ENCODE measurements around the gene EML4. TPM values are rescaled to one million over a fixed set of nuclear protein-coding genes. Genes with fewer than 3 reads are reported as not detected.

The EML4 gene
- total and polyA plus RNA-seq, 2 of the 13 experiments (the other 11 are each of a cell fraction or from before 2014, with no cell fraction given), result 243 to 476 TPM

DNA sequence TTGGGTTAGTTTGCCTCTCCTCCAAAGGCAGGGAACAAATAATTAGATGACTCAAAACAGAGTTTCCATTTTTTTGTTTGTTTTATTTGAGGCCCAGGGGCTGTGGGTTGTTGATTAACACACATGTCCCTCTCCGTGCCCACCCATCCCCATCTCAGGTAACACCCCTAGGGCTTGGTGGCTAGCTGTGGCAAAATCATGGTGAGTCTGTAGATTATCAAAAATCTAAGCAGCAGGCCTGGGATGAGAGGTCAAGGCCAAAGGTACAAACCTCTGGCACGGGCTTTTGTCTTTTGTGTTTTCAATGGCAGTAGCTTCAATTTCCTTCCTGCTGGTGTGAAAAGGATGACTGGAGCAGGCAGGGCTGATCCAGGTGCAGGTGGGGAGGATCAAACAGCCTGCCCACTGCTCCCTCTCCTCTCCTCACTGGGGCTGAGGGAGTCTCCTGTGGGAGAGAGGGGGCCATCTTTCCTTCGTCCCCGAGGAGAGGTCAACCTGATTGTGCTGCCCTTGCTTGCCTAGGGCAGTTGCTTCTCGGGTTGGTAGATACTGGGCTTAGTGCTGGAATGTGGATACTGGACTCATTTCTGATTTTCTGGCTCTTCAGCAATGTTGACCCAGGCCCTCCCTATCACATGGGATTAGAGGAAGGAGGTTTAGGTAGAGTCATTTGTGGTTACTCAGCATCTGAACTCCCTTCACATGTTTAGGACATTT lies 31.9 kb upstream of the EML4 start (continued):
- TF ChIP-seq, protein P1, sequence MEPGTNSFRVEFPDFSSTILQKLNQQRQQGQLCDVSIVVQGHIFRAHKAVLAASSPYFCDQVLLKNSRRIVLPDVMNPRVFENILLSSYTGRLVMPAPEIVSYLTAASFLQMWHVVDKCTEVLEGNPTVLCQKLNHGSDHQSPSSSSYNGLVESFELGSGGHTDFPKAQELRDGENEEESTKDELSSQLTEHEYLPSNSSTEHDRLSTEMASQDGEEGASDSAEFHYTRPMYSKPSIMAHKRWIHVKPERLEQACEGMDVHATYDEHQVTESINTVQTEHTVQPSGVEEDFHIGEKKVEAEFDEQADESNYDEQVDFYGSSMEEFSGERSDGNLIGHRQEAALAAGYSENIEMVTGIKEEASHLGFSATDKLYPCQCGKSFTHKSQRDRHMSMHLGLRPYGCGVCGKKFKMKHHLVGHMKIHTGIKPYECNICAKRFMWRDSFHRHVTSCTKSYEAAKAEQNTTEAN (CRISPR knock-in tag; conservative IDR thresholded peaks at IDR 0.05), result peak; percentile 58; the same call in 1 of the 2 replicates
- TF ChIP-seq, protein P2, sequence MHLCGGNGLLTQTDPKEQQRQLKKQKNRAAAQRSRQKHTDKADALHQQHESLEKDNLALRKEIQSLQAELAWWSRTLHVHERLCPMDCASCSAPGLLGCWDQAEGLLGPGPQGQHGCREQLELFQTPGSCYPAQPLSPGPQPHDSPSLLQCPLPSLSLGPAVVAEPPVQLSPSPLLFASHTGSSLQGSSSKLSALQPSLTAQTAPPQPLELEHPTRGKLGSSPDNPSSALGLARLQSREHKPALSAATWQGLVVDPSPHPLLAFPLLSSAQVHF (CRISPR knock-in tag; IDR thresholded peaks at IDR 0.05), result no peak
- TF ChIP-seq ZNF337 (CRISPR knock-in tag; IDR thresholded peaks at IDR 0.05; ENCODE audit: borderline replicate concordance, low read depth), result no peak; the same call in 1 of the 2 replicates
- 0 out of 2 replicates have a peak, but pooled peaks have one; percentile 52 for TF ChIP-seq SP140L (CRISPR knock-in tag; IDR thresholded peaks at IDR 0.05; ENCODE audit: borderline replicate concordance)
- TF ChIP-seq NFYC (CRISPR knock-in tag; IDR thresholded peaks at IDR 0.05), result peak; percentile 44; the same call in 1 of the 2 replicates
- TF ChIP-seq CAMTA2 (CRISPR knock-in tag; IDR thresholded peaks at IDR 0.05; ENCODE audit: borderline replicate concordance), result no peak
- no peak for TF ChIP-seq ZNF33A (CRISPR knock-in tag; IDR thresholded peaks at IDR 0.05; ENCODE audit: borderline replicate concordance)
- TF ChIP-seq ZNF350 (CRISPR knock-in tag; IDR thresholded peaks at IDR 0.05; ENCODE audit: borderline replicate concordance, low read depth), result peak; percentile 81; the same call in 1 of the 2 replicates
- TF ChIP-seq ZNF780A (CRISPR knock-in tag; IDR thresholded peaks at IDR 0.05), result no peak
- peak; percentile 72; the same call in 1 of the 2 replicates for TF ChIP-seq AKAP8 (CRISPR knock-in tag; IDR thresholded peaks at IDR 0.05)
- TF ChIP-seq, protein P3, sequence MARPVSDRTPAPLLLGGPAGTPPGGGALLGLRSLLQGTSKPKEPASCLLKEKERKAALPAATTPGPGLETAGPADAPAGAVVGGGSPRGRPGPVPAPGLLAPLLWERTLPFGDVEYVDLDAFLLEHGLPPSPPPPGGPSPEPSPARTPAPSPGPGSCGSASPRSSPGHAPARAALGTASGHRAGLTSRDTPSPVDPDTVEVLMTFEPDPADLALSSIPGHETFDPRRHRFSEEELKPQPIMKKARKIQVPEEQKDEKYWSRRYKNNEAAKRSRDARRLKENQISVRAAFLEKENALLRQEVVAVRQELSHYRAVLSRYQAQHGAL (CRISPR knock-in tag; IDR thresholded peaks at IDR 0.05; ENCODE audit: not compliant biosample characterization), result no peak
- TF ChIP-seq ZNF34 (CRISPR knock-in tag; IDR thresholded peaks at IDR 0.05; ENCODE audit: borderline replicate concordance), result peak; percentile 78; the same call in 1 of the 2 replicates
- TF ChIP-seq ZNF772 (CRISPR knock-in tag; IDR thresholded peaks at IDR 0.05), result peak; percentile 77
- TF ChIP-seq, protein P4, sequence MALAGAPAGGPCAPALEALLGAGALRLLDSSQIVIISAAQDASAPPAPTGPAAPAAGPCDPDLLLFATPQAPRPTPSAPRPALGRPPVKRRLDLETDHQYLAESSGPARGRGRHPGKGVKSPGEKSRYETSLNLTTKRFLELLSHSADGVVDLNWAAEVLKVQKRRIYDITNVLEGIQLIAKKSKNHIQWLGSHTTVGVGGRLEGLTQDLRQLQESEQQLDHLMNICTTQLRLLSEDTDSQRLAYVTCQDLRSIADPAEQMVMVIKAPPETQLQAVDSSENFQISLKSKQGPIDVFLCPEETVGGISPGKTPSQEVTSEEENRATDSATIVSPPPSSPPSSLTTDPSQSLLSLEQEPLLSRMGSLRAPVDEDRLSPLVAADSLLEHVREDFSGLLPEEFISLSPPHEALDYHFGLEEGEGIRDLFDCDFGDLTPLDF (CRISPR knock-in tag; IDR thresholded peaks at IDR 0.05), result peak; percentile 51; the same call in 1 of the 2 replicates
- TF ChIP-seq RAD21 (CRISPR knock-in tag; IDR thresholded peaks at IDR 0.05), result no peak; the same call in 1 of the 2 replicates
- TF ChIP-seq, protein P5, sequence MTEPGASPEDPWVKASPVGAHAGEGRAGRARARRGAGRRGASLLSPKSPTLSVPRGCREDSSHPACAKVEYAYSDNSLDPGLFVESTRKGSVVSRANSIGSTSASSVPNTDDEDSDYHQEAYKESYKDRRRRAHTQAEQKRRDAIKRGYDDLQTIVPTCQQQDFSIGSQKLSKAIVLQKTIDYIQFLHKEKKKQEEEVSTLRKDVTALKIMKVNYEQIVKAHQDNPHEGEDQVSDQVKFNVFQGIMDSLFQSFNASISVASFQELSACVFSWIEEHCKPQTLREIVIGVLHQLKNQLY (CRISPR knock-in tag; IDR thresholded peaks at IDR 0.05), result peak; percentile 38; the same call in 1 of the 2 replicates
- TF ChIP-seq ISX (CRISPR knock-in tag; conservative IDR thresholded peaks at IDR 0.05), result no peak
- TF ChIP-seq, protein P6, sequence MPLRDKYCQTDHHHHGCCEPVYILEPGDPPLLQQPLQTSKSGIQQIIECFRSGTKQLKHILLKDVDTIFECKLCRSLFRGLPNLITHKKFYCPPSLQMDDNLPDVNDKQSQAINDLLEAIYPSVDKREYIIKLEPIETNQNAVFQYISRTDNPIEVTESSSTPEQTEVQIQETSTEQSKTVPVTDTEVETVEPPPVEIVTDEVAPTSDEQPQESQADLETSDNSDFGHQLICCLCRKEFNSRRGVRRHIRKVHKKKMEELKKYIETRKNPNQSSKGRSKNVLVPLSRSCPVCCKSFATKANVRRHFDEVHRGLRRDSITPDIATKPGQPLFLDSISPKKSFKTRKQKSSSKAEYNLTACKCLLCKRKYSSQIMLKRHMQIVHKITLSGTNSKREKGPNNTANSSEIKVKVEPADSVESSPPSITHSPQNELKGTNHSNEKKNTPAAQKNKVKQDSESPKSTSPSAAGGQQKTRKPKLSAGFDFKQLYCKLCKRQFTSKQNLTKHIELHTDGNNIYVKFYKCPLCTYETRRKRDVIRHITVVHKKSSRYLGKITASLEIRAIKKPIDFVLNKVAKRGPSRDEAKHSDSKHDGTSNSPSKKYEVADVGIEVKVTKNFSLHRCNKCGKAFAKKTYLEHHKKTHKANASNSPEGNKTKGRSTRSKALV (CRISPR knock-in tag; IDR thresholded peaks at IDR 0.05), result peak; percentile 53; the same call in 1 of the 2 replicates
- TF ChIP-seq, protein P7, sequence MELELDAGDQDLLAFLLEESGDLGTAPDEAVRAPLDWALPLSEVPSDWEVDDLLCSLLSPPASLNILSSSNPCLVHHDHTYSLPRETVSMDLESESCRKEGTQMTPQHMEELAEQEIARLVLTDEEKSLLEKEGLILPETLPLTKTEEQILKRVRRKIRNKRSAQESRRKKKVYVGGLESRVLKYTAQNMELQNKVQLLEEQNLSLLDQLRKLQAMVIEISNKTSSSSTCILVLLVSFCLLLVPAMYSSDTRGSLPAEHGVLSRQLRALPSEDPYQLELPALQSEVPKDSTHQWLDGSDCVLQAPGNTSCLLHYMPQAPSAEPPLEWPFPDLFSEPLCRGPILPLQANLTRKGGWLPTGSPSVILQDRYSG (CRISPR knock-in tag; IDR thresholded peaks at IDR 0.05), result 0 out of 2 replicates have a peak, but pooled peaks have one; percentile 63
- no peak for TF ChIP-seq HNRNPH1 (optimal IDR thresholded peaks at IDR 0.05; ENCODE audit: low read depth, low read length)
- peak; percentile 70; the same call in 1 of the 2 replicates for TF ChIP-seq ZNF724P (CRISPR knock-in tag; IDR thresholded peaks at IDR 0.05; ENCODE audit: borderline replicate concordance)

Data from HepG2 (cell line).